Fibroblast of pulmonary artery (primary cell): Measurements from ENCODE around the gene CACNA2D3.

Source experiments
- DNase-seq: peaks from one replicate; pipeline ENCODE4 v3.0.0-alpha.2; 2010; ENCODE audit warnings: low read depth
- H3K4me3 ChIP-seq: replicated peaks from 2 replicates; pipeline ENCODE4 v1.5.1; 2011; ENCODE audit warnings: low read depth, mild to moderate bottlenecking, control low read depth, low read length, moderate library complexity
- CTCF ChIP-seq: IDR thresholded peaks from 2 replicates; pipeline ENCODE4 v1.5.1; 2011; ENCODE audit warnings: mild to moderate bottlenecking, control low read depth, low read length, inconsistent platforms; ENCODE audit errors: missing control alignments

Gene CACNA2D3

GRCh38 chr3:54481606-54482365, 359.4 kb downstream of the CACNA2D3 start:
- no peak overlapping the region for H3K4me3 ChIP-seq
- TF ChIP-seq CTCF, result no peak
- DNase-seq, result no peak

- no peak for TF ChIP-seq CTCF
- no peak for DNase-seq
- no peak overlapping the region for H3K4me3 ChIP-seq
Measured at GRCh38 chr3:54484334-54484733, 362.0 kb downstream of the CACNA2D3 start.

- H3K4me3 ChIP-seq, result no peak overlapping the region
- TF ChIP-seq CTCF, result no peak
- no peak for DNase-seq
Measured at GRCh38 chr3:54486317-54486716, 364.0 kb downstream of the CACNA2D3 start.

- no peak for DNase-seq
- no peak overlapping the region for H3K4me3 ChIP-seq
- no peak for TF ChIP-seq CTCF
Measured at GRCh38 chr3:54488297-54488696, 365.9 kb downstream of the CACNA2D3 start.

GRCh38 chr3:54494209-54494608, 371.9 kb downstream of the CACNA2D3 start:
- no peak for TF ChIP-seq CTCF
- no peak overlapping the region for H3K4me3 ChIP-seq
- no peak for DNase-seq

GRCh38 chr3:54506603-54507002, 384.3 kb downstream of the CACNA2D3 start:
- peak; percentile 4 for DNase-seq
- H3K4me3 ChIP-seq, result no peak overlapping the region
- TF ChIP-seq CTCF, result no peak

GRCh38 chr3:54507876-54508460, 385.6 kb downstream of the CACNA2D3 start:
- DNase-seq, result no peak
- no peak for TF ChIP-seq CTCF
- no peak overlapping the region for H3K4me3 ChIP-seq
